Adrenal gland (tissue), 12 donors: Measurements from ENCODE around the gene CNTNAP2. TPM values are rescaled to one million over a fixed set of nuclear protein-coding genes. Genes with fewer than 3 reads are reported as not detected.

ENCODE experiments used
- DNase-seq, 7 donors: peaks; one replicate each; pipeline ENCODE4 v3.0.0-alpha.2; 2019 to 2020
- H3K27ac ChIP-seq, 5 donors: fragments of 200-600 bp; sonication (generic) in 4 of 5; 1 replicate in 3 of 5; 2 replicates in 2 of 5; pipeline versions ENCODE4 v1.5.1 to v1.8.0; 2016 to 2020; ENCODE audit warnings: mild to moderate bottlenecking in 1 of 5
- H3K27me3 ChIP-seq: fragments of 200-600 bp; 2 replicates; pipeline ENCODE4 v1.8.0; 2021
- H3K36me3 ChIP-seq, 2 donors: fragments of 200-600 bp; replicated peaks in 1 of 2; 1 replicate in 1 of 2; 2 replicates in 1 of 2; pipeline versions ENCODE4 v1.5.1 to v1.8.0; 2018 to 2022
- H3K4me1 ChIP-seq, 2 donors: fragments of 200-600 bp; replicated peaks in 1 of 2; 1 replicate in 1 of 2; 2 replicates in 1 of 2; pipeline versions ENCODE4 v1.5.1 to v1.8.0; 2018 to 2021
- H3K4me3 ChIP-seq, 4 donors: fragments of 200-600 bp; sonication (generic) in 3 of 4; one replicate each; pipeline ENCODE4 v1.5.1; 2016 to 2018
- H3K9me3 ChIP-seq, 3 donors: fragments of 200-600 bp; sonication (generic) in 1 of 3; replicated peaks in 1 of 3; 1 replicate in 2 of 3; 2 replicates in 1 of 3; pipeline versions ENCODE4 v1.5.1 to v1.8.0; 2016 to 2021
- CTCF ChIP-seq, 6 experiments: fragments of 450-650 bp in 4 of 6; fragments of 200-600 bp in 2 of 6; sonication (generic) in 1 of 6; IDR thresholded peaks; 1 replicate in 5 of 6; 2 replicates in 1 of 6; pipeline versions ENCODE4 v1.5.1 to v1.8.0; 2016 to 2021; ENCODE audit warnings: antibody characterized with exemption in 6 of 6, mild to moderate bottlenecking in 2 of 6, moderate library complexity in 1 of 6
- POLR2A ChIP-seq, 2 donors: fragments of 450-650 bp; IDR thresholded peaks; one replicate each; pipeline ENCODE4 v1.6.1; 2017; ENCODE audit warnings: antibody characterized with exemption in 2 of 2, mild to moderate bottlenecking in 2 of 2, moderate library complexity in 1 of 2
- WGBS, 4 donors: extraction: QIAGEN DNeasy Blood & Tissue Kit in 2 of 4; methylation state at CpG; one replicate each; pipeline versions ENCODE4 v1.1.5 to v1.1.7; 2013 to 2017; 5-methylcytosine and 5-hydroxymethylcytosine counted together
- intact Hi-C, 2 donors: fragments of 100-400 bp; cut with DNase I; formaldehyde crosslinking; loops; one replicate each; pipeline versions ENCODE4 v1.14.1 to v1.15.0; 2022 to 2023
- polyA plus RNA-seq, 3 donors: library from polyadenylated mRNA; stranded (reverse); fragments of 200-250 nt in 2 of 3; fragments of 350-450 nt in 1 of 3; fragmentation: Illumina TruSeq in 1 of 3; extraction: RNeasy Lipid Tissue Mini Kit (QIAGEN cat#74804) in 1 of 3; gene quantifications; one replicate each; pipeline ENCODE4 v1.2.3, GENCODE V29; 2013 to 2014
- total RNA-seq, 9 donors: library from RNA; depleted of rRNA in 4 of 9; stranded (reverse); fragments of >200 nt in 4 of 9; fragments of 120-200 nt in 1 of 9; fragmentation: NEBNext Ultra II Directional in 1 of 9; extraction: Animal tissue kit (Norgen Biotek cat#: 25700) in 1 of 9; gene quantifications; one replicate each; pipeline versions ENCODE4 v1.1.0 to v1.2.4, GENCODE V29; 2013 to 2023
- donor health status: healthy with polysubstance abuse.
- donor health status: Bipolar disorder and iron deficiency.
- donor health status: DM: yes; HTN: yes; CAD: no.
- donor health status: DM: no; HTN: no; CAD: no.
- donor health status: DM: no; HTN: no; CAD: no.
- donor health status: DM: yes; HTN: yes; CAD: no.

CNTNAP2 gene
- total and polyA plus RNA-seq, 12 donors = 0.14 to 6.3 (median 1.8) TPM; not detected in 2

- Histone ChIP-seq H3K27ac (no peak overlapping the region), H3K4me1 (no peaks in the 10 kb centered on the region), H3K4me3 (no peak overlapping the region), H3K27me3 (no peaks in the 10 kb centered on the region), H3K36me3 (no peaks in the 10 kb centered on the region), H3K9me3 (no peaks in the 10 kb centered on the region)
- WGBS, 4 donors = 69 to 87% (median 80%) methylated on average over 3 of the region's 3 CpGs
- intact Hi-C loops = no loop called here
- TF ChIP-seq CTCF (IDR thresholded peaks at IDR 0.05) (no peak), POLR2A (IDR thresholded peaks at IDR 0.05) (no peak)
- DNase-seq = no peak
Measured at GRCh38 chr7:146486519-146486918, 369.9 kb downstream of the CNTNAP2 start.

- DNase-seq = no peak
- Histone ChIP-seq H3K27me3 (no peaks in the 10 kb centered on the region), H3K4me3 (no peak overlapping the region), H3K27ac (no peak overlapping the region), H3K36me3 (no peaks in the 10 kb centered on the region), H3K9me3 (no peaks in the 10 kb centered on the region), H3K4me1 (no peaks in the 10 kb centered on the region)
- WGBS, 4 donors = 67 to 76% (median 70%) methylated on average over 4 of the region's 4 CpGs
- intact Hi-C loops = no loop called here
- TF ChIP-seq POLR2A (IDR thresholded peaks at IDR 0.05) (no peak), CTCF (IDR thresholded peaks at IDR 0.05) (no peak)
Measured at GRCh38 chr7:146492017-146492416, 375.4 kb downstream of the CNTNAP2 start.

- Histone ChIP-seq H3K4me1 (no peaks in the 10 kb centered on the region), H3K9me3 (no peaks in the 10 kb centered on the region), H3K4me3 (no peak overlapping the region), H3K27me3 (no peaks in the 10 kb centered on the region), H3K27ac (no peak overlapping the region), H3K36me3 (no peaks in the 10 kb centered on the region)
- WGBS, 4 donors = 57 to 66% (median 61%) methylated on average over 6 of the region's 6 CpGs
- DNase-seq = no peak
- intact Hi-C loops = no loop called here
- TF ChIP-seq CTCF (IDR thresholded peaks at IDR 0.05) = no peak
- TF ChIP-seq POLR2A (IDR thresholded peaks at IDR 0.05) = no peak
Measured at GRCh38 chr7:146494952-146495596, 378.5 kb downstream of the CNTNAP2 start.

GRCh38 chr7:146496657-146497056 is 380.1 kb downstream of the CNTNAP2 start:
- Histone ChIP-seq H3K9me3 (no peaks in the 10 kb centered on the region), H3K27me3 (no peaks in the 10 kb centered on the region), H3K36me3 (no peaks in the 10 kb centered on the region), H3K4me3 (no peak overlapping the region), H3K4me1 (no peaks in the 10 kb centered on the region), H3K27ac (no peak overlapping the region)
- no peak for DNase-seq
- intact Hi-C loops = no loop called here
- TF ChIP-seq POLR2A (IDR thresholded peaks at IDR 0.05) (no peak), CTCF (IDR thresholded peaks at IDR 0.05) (no peak)
- 52 to 65% (median 63%) methylated on average over 2 of the region's 2 CpGs for WGBS, 4 donors
